Measurements from ENCODE around the gene CHERP.

The CHERP gene

DNA sequence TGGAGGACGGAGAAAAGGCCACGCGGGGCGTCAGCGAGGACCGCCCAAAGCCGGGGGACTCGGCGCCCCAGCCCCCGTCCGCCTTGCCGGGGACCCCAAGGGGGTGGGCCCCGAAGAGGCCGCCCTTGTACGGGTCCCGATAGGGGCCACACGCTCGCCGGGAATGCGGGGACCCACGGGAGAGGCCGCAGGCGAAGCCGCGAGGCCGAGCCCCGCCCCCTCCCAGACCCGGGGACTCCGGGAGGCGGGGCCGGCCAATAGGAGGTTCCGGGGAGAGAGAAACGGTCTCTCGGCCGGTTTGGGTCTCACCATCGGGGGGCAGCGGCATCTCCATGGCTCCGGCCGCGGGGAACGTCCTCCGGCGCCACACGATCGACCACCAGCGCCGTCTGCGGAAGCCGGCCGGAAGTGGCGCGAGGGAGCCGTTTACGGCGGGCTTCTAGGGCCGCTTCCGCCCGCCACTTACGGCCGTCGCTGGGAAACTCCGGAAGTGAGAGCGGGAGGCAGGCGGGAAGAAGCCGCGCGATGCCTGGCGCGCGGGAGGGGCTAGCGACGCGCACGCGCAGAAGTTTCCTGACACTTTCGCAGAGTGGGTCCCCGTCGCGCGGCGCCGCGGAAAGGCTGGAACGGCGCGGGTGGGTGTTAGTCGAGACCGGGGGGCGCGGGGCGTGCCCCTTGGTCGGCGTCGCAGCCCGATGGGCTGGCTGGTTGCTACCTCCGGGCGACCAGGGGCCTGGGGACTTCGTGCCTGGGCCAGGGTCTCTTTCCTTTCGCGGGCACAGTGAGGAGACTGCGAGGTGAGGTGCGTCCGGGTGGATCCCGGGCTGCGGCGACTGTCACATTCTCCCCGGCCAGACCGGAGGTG, at the start of gene CHERP:
TSS of gene CHERP (minus strand) at position 393 of the 865 bp plus-strand sequence. CDS start at position 334, 59 bp downstream.
- DNase-seq: peak; percentile 96

DNA sequence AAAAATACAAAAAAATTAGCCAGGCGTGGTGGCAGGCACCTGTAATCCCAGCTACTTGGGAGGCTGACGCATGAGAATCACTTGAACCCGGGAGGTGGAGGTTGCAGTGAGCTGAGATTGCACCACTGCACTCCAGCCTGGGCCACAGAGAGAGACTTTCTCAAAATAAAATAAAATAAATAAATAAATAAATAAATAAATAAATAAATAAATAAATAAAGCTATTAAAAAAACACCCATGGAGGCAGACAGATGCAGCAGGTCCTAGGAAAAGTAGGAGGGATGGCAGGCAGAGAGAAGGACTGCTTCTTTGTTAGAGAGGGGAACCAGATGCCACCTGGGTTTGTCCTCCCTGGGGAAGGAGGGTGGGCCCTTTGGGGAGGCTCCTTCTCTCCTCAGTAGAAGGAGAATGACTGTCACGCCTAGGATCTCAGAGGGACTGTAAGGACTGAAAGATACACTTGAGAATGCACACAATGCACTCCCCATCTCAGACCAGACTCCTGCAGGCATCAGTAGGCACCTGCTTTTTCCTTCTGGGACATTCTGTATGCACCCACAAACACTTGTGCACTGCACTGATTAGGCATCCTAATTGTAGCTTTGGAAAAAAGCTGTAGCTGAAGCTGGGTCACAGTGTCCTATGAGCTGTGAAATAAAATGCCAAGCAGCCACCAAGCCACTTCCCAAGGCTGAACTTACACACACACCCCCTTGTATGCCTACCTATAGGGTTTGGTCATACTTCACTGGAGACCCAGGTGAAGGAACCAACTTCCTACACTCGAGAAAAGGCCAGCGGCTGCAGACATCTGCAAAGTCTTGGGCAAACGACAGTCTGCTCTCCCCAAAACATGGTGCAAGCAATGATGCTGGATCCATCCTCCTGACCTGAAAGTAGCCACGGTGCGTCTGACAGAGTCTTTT, 48.9 kb upstream of the CHERP start:
- DNase-seq: no peak

DNA sequence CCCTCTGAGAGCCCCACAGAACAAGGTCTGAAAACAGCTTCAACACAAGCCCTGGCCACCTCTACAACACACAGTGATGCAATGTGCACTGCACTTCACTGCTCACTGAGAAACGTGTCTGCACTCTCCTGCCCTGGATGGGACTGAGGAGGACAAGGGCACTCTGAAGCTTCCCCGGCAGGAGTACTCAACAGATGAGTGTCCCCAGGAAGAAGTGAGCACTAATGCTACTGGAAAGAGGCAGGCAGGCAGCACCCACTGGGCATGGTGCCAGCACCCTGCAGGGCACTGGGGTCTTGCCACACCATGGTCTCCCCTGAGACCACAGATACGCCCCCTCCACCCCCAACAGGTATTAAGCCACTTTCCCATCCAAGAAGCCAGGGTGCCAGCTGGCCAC, 47.7 kb upstream of the CHERP start:
- no peak for DNase-seq

DNA sequence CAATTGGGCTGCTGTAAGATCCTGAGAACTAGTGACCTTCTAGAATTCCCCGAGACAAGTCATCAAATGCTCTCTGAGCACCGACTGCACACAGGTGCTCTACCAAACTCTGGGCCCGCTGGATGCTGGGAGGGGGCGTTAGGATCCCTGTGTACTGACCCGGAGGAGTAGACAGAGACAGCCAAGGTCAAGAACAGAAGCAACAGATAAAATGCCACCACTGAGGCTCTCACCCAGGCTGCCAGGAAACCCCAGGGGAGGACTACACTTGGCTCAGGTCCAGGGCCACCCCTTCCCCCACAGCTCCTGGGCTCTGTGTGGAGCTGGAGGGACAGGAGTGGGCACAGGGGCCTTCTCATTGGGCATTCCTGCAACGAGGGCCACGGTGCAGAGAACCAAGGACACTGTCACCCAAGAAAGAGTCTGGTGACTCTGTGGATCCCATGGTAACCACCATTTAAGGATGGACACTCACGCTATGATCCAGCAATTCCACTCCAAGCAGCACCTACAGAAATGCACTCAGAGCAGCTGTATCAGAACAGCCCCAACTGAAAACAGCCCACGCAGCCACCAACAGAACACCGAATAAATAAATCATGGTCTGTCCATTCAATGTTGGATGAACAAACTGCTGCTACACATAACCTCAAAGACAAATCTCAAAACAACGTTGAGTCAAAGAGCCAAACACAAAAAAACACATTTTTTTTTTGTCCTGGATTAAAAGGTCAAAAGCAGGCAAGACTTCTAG, 46.8 kb upstream of the CHERP start:
- DNase-seq: no peak

DNA sequence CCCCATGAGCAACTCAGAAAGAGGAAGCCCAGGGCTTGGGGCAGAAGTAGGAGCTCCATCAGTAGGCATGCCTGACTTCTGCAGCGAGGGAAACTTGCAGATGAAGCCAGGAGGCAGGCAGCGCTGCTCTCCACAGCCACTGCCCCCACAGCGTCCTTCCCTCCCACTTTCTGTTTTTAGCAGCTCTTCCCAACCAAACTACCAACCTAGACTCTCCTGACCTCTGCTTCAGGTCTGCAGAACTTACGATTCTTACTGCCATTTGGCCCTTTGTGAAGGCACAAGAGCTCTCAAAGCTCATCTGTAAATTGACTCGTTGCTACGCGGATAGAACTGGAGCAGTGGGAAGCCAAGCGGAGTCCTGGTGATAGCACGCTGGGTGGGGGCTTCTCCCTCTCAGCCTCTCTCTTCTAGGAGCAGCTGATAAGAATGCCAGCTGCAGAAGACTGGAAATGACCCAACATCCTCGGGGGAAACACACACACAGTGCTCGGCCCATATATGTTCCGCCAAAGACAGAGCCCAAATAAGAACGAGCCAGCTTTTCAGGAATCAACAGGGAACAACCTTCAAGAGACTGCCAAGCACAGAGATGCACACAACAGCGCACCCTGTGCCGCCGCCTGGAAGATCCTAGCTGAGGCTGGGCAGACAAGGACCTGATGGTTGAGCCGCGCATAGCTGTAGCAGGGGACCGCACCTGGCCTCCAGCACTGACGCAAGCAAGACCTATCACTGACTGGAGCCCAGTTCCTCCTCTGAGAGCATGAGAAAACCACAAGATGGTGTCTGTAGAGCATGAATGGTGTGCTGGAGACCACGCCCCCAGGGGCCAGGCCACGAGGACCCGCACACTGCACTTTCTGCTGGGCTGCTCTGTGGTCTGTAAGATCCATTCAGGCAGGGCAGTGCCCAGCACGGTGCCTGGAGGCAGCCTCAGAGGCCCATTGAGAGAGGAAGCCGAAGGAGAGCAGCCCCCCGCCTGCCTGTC, 45.9 kb upstream of the CHERP start:
- no peak for DNase-seq

DNA sequence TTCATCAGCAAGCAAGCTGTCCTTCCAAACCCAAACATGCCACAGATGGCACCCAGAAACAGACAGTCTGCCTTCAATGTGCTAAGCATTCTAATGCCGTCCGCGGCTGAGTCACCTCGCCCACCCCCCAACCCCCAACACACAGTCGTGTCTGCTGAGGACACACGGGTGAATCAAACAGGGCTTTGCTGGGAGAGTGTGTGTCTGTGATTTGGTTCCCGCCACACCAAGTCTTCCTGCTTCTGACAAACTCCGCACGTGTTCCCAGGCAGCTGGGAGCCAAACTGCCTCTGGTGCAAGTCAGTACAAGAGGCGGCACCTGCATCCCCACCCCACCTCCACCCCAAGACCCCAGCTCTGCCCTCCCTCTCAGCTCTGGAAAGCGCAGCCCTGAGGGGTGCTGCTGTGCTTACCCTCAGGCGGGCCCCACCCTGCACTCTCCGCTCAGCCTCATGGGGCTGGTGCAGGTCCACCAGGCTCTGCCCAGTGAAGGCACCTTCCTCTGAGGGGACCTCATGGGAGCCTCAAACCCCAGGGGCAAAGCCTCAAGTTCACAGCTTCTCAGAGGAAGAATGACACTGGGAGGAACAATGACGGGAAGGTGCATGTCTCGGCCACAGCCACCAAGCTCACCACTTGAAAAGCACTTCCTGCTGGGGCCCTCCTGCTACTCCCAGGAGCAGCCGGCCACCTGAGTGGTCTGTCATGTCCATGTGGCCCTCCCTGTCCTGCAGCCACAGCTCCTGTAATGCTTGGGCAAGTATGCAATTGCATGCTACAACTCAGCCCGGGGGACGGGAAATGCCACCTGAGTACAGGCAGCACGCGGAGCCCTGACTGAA, 45.0 kb upstream of the CHERP start:
- no peak for DNase-seq

DNA sequence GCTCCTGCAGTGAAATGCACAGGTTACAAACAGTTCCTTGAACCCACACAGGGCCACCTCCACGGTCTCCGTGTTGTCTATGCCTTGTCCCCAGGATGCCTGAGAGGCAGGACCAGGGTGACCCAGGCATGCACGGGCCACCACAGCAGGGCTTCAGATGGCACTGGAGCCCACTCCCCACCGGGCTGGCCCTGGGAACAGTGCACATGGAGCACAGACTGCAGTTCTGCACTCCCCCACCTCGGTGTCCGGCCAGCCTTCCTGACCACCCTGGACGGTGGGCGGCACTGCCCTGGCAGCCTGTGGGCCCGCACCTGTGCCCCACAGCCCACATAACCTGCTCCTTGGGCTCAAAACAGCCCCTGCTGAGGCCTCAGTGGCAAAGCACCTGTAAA, 44.2 kb upstream of the CHERP start:
- no peak for DNase-seq

DNA sequence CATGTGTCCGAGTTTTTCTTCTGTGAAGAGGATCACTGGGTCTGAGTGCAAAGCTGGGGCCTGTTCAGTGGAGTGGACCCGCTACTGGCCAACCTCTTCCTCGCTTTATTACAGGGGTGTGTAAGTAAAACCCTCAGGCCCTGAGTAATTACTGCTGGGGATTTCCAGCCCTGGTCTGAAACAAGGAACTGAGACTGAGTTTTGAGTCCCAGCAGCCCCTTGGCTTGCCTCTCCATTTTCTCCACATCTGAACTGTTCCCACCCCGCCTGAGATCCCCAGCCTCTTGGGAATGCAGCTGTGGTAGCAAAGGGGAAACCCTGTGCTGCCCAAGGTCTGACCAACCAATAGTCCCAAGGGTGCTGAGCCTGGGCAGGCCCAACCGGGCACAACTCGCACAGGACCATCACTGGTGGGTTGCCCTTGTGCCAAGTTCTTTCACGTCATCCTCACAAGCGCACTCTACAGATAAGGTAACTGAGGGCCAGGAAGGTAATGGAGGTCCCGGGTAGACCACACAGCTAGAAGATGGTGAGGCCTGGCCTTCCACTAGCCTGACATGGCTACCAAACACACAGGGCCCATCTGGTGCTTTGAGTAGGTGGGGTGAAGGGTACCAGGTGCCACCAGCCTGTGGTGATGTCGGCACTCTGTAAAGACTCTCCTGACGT, 43.7 kb upstream of the CHERP start:
- no peak for DNase-seq

- no peak for DNase-seq
Measured at GRCh38 chr19:16585094-16585801, 43.0 kb upstream of the CHERP start.

- peak; percentile 80 for DNase-seq
Measured at GRCh38 chr19:16584248-16585093, 42.2 kb upstream of the CHERP start.

- no peak for DNase-seq
Measured at GRCh38 chr19:16582486-16583261, 40.4 kb upstream of the CHERP start.

GRCh38 chr19:16581971-16582343, 39.7 kb upstream of the CHERP start:
- DNase-seq: no peak

- DNase-seq: no peak
Measured at GRCh38 chr19:16581145-16581970, 39.1 kb upstream of the CHERP start.

GRCh38 chr19:16579381-16579780, 37.1 kb upstream of the CHERP start:
- no peak for DNase-seq

- no peak for DNase-seq
Measured at GRCh38 chr19:16577531-16577985, 35.3 kb upstream of the CHERP start.

GRCh38 chr19:16576690-16577530, 34.7 kb upstream of the CHERP start:
- no peak for DNase-seq

All from right hindlimb (tissue), 1 donor.